GM20431 (cell line): Measurements from ENCODE around the gene MISP3.

Source experiments
- in situ Hi-C: fragments of 300-500 bp; cut with MseI, MboI; formaldehyde crosslinking; loops from one replicate; pipeline ENCODE4 v1.15.0; 2020; ENCODE audit warnings: low sequenced_read_pairs; ENCODE audit not compliant: unreplicated experiment

MISP3 gene

GRCh38 chr19:14073925-14074838 is 1.6 kb downstream of the MISP3 start:
- in situ Hi-C loops = loop anchor here (5.0 kb wide), 1 partner anchor 197 kb away; the partner anchor contains the start of gene NANOS3

- in situ Hi-C loops = no loop called here
These were observed 5.8 kb downstream of the MISP3 start for GRCh38 chr19:14078411-14078810.

- in situ Hi-C loops = no loop called here
These were observed 8.6 kb downstream of the MISP3 start for GRCh38 chr19:14080887-14081796.

GRCh38 chr19:14081797-14082674 is 9.4 kb downstream of the MISP3 start:
- in situ Hi-C loops = no loop called here

GRCh38 chr19:14082675-14082960 is 10.0 kb downstream of the MISP3 start:
- in situ Hi-C loops = no loop called here

- in situ Hi-C loops = no loop called here
These were observed 12.9 kb downstream of the MISP3 start, which contains the start of gene C19orf67 for GRCh38 chr19:14085309-14085995. C19orf67 (minus strand) TSS chr19:14085783; CDS start chr19:14085627, 156 bp downstream.

GRCh38 chr19:14086098-14086497 is 13.5 kb downstream of the MISP3 start:
- in situ Hi-C loops = no loop called here

GRCh38 chr19:14088634-14089411 is 16.2 kb downstream of the MISP3 start:
- in situ Hi-C loops = no loop called here

- in situ Hi-C loops = no loop called here
These were observed 16.8 kb downstream of the MISP3 start for GRCh38 chr19:14089412-14089661.

- in situ Hi-C loops = no loop called here
These were observed 17.3 kb downstream of the MISP3 start for GRCh38 chr19:14089662-14090508.

GRCh38 chr19:14090509-14091080 is 18.0 kb downstream of the MISP3 start, which contains the start of gene SAMD1:
SAMD1 (minus strand) TSS chr19:14090751.
- in situ Hi-C loops = no loop called here

GRCh38 chr19:14091081-14091812 is 18.7 kb downstream of the MISP3 start:
- in situ Hi-C loops = no loop called here

- in situ Hi-C loops = no loop called here
These were observed 19.4 kb downstream of the MISP3 start for GRCh38 chr19:14091813-14092462.

GRCh38 chr19:14093117-14093823 is 20.7 kb downstream of the MISP3 start:
- in situ Hi-C loops = no loop called here

GRCh38 chr19:14094854-14095253 is 22.3 kb downstream of the MISP3 start:
- in situ Hi-C loops = no loop called here
